Fibroblast of skin of abdomen (primary cell): ENCODE results near the gene FOXL2NB.

Experiments
- DNase-seq: peaks from one replicate; pipeline ENCODE4 v3.0.0-alpha.2; 2013

FOXL2NB gene

DNA sequence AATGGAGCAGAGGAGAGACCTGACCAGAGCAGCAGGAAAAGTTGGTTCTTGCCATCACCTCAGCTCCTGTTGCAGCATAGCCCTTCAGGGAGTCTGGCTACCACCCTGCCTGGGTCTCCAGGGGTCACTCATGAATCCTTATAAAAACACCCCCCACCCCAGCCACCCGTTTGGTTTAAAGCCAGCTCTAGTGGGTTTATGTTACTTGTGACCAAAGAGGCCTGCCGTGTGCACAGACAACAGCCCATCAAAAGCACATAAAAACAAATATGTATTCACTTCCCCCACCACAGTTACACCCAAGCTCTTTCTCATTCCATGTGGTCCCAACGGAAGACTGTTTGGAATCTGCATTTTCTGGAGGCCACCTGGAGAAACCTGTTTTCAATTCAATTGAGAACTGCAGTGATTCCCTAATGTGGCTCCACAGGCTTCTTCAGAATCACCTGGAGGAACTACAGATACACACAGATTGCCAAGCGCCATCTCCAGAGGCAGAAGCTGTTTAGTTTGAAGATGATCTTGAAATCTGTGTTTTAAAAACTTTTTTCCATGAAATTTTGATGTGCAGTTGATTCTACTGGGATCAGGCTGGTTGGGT, 13.8 kb upstream of the FOXL2NB start:
- no peak for DNase-seq

DNA sequence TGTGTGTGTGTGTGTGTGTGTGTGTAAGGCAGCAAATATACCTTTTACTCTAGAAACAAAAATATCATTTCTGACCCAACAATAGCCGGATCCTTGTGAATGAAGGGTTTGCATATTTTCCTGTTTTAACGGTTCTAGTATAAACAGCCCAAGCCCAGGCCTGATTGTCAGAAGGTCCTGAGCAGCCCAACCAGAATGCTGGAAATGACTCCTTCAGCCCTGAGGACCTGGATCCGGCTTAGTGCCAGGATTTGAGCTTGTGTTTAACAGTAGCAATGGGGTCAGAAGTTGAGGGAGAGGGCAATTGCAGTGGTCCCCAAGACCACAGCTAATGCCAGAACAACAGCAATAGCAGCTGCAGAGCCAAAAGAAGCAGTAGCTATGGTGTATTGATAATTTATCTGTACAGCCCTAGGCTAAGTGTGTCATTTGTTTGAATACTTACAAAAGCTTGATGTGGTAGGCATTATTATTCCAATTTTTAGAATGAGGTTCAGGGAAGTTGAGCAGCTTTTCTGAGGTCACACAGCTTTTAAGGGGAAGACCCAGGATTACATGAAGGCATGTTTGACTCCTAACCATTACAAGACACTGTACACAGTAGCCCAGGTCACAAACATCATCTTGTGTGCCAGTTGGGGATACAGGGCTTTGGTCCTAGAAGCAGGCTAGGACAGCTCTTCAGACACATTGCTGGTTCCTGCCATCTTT, 12.9 kb upstream of the FOXL2NB start:
- no peak for DNase-seq

DNA sequence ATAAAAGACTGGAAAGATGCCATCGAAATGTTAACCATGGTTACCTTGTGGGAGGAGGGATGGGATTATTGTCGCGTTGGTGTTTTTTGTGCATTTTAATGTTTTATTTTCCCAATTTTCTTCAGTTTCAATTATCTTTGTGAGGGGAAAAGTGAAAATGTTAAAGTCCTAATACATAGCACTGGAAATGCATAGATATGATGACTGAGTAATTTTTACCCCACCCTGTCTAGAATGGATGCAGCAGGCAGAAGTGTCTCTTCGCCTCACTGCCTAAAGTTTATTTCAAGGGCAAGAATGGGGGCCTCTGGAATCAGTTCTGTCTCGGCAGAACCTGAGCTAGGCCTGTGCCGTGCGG, 11.5 kb upstream of the FOXL2NB start:
- DNase-seq = no peak

DNA sequence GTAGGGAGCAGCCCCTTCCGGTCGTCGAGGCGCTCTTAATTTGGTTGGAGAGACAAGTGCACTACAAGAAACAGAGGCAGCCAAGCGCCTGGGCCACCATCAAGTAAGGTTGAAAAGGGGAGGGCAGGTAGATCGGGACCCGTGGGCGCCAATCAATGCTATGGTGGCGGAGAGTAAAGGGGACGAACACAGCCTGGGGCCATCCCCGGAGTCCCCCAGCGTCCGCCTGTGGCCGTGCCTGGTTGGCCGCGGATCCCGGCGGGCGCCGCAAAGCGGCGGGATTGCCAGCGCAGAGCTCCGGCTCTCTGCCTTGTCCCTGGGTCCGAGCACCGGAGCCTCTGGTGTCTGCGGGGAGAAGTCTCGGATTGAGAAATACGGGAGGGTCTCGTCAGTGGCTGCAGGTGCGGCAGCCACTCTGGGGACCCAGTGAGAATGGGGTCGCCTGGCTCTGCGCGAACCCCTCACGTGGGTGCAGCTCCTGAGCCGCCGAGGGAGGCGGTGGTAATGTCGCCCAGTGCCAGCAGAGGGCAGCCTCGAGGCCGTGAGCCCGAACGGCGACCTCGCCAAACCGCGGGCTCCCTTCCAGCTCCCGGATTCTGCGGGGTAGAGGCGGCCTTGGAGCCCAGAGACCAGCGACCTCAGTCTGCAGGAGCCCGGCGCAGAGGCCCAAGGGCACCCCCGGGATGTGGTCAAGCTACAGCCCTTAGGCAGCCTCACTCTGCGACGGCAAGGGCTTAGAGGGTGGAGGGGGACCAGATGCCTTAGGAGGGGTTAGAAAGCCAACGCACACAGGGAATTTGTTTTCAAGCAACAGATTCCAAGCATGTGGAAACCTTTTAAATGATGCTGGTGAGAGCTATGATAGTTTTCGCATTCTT, 10.9 kb upstream of the FOXL2NB start:
- DNase-seq = peak; percentile 47

DNA sequence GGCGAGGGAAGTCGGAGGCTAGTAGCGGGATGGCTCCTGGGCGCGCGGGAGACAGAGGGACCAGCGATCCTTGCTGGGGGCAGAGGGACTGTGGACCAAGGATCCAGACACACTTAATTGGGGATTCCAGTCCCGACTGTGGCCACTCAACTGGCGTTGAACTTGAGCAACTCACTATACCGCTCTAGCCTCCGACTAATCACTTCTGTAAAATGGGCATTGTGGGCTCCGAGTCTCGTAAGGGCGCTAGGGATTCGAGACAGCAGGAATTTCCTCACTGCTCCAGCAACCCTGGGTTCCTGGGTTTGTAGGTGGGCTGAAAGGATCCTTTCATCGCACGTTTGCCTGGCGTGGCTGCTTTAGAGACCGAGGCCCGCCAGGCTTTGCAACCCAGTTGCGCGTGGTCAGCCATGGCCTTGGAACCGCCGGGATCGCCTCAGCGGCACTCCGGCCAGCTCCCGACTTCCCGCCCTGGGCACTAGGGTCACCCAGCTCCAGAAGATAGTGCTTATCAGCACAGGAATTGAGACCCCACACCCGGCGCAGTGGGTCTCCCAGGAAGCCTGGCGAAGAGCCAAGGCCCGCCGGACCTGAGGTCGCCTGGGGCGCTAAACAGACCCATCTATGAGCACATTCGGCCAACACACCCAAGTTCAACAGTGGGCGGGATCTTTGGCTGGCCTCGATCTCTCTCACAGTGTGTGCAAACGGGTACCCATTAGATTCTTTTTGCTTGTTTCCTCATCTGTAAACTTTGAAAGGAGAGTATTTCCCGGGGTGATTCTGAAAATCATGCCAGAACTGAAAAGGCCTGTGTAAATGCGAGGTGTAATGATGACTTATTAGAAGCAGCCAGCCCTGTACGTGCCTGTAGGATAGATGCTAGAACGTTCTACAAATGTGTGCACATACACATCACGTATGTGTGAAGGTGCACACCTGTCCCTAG, 10.0 kb upstream of the FOXL2NB start:
- no peak for DNase-seq

DNA sequence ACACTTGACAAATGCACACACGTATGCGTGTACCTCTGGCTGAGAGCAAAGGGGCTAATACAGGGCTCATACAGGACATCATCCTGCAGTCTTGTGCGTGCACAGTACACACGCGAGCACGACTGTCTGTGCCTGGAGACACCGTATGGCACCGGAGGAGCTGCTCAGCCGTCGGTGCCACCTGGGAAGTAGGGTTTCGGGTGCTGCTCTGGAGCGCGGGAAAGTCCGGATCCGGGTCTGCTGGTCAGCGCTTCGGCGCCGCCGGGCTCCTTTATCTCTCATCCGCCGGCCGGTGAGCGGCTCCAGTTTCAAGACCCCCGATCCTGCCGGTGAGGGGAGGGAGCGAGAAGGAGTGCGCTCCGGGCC, 9.3 kb upstream of the FOXL2NB start:
- DNase-seq = no peak

DNA sequence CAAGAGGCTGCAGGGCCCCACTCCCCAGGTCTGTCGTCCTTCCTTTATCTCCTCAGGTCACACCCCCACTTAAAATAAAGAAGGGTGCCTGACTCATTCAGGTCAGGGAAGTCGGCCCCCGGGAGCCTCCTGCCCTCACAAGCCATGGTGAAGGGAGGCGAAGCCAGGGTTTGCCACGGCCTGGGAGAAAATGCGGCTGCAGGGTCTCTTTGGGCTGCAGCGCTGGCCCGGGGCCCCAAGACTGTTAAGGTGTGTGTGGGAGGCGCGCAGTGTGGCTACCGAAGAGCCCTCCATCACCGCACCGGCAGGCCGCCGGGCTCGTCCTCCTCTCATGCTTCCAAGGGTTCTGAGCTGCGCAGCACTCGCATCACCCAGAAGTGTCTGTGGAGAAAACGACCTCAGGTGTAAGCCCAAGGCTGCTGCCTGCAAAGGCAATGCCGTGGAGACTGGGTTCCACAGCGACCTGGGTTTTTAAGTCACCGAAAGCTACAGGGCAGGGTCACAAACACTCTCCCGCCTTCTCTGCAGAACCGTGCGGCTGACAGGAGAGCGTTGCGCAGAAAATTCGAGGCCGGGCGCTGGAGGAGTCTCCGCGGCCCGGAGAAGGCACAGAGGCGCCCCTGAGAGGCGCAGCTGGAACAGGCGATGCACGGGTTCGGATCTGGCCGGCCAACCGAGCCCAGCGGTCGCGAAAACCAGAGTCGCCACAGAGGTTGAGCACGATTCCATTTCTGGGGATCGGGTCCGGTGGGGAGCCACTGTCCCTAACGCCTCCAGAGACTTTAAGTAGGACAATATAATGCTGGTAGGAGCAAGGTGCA, 8.8 kb upstream of the FOXL2NB start:
- DNase-seq = no peak

DNA sequence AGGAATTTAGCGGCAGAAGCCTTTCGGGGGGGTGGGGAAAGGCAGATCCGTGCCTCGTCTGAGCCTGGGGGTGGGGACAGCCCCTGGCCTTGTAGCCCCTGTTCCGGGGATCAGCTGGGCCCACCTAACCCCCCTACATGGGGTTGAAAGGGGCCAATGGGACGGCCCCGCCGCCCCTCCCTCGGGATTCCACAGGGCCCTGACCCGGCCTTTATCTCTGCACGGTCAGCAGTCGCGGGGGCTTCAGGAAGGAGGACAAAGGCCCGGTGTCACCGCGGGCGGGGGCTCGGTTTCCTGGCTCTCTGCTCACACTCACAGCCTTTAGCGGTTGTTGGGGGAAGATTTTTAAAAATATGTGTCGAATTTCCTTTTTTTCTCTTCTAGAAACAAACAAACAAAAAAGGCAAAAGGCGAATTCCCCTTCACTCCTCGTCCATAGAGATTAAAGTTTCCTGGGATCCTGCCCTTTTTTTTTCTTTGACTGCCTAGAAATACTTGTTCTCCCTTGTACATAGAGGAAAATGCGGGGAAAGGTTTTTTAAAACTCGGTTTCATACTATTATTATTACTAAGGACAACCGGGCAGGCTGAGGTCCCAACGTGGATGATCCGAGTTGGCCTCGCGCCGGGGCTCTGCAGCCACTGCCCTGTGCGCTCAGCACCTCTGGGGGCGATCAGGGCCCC, 8.0 kb upstream of the FOXL2NB start:
- DNase-seq = no peak

DNA sequence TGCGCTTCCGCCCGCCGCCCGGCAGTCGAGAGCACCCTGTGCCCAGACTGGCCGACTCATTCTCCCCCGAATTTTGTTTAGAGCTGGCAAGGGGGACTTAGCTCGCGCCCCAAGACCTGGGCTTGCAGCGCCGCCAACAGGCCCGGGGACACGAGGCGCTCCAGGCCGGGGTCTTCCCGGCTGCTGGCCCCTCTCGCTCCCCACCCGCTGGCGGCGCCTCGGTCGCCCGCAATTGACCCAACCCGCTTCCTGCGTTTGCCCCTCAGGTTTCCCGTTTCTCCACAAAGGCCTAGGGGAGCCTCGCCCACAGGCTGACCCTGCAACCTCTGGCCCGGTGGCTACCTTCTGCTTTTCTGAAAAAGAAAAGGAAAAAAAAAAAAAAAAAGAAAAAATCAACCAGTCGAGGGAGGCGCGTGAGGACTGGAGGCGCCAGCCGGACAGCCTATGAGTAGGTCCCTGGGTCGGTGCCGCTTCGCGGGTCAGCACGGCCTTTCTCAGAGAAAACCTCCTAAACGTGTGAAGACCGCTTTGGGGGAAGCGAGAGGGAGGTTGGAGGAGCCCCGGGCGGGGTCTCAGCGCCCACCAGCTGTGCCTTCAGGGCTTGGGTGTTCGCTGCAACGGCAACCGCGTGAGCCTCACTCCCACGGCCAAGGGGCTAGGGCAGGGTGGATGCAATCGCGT, 7.3 kb upstream of the FOXL2NB start:
- no peak for DNase-seq

DNA sequence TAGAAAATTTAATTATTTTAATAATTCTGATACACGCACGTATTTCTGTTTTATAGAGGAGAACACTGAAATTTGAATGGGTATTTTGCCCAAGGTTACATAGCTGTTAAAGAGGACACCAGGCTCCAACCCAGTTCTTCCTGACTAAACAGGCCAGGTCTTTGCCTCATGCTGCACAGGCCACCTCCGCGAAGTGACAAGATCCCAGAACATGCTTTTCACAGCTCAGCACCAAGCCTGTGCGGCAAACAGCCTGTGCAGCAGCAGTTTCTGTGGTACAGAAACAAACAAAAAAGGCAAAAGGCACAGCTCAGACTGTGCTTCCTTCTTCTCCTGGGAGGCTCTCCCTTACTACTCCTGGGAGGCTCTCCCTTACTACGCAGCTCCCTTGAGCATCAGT, 6.6 kb upstream of the FOXL2NB start:
- no peak for DNase-seq

DNA sequence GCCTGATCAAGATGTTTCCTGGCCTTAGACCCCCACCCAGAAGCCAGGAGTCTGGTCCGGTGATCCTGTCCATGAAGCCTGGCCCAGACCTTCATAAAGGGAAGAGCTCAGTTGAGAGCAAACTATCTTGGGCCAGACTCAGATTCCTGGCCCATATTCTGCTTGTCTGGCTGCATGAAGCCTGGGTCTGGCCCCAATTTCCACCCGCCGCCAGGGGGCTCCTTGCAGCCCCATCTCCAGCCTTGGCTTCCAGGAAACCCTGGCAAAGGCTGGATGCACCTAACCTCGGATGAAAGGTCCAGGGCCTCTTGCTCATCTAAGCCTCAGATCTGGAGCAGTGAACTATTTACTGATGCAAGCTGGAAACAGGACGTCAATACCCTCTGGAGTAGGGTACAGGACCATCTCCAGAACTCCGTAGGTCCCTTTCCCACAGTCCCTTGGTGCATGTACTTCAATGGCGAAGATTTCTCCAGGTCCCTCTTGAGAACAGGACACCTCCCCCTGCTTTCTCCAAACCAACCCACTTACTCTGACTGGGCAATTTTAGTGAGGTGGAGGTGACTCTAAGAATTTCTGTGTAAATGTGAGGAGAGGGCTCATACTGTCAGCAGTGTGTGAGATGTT, 5.6 kb upstream of the FOXL2NB start:
- DNase-seq = no peak

DNA sequence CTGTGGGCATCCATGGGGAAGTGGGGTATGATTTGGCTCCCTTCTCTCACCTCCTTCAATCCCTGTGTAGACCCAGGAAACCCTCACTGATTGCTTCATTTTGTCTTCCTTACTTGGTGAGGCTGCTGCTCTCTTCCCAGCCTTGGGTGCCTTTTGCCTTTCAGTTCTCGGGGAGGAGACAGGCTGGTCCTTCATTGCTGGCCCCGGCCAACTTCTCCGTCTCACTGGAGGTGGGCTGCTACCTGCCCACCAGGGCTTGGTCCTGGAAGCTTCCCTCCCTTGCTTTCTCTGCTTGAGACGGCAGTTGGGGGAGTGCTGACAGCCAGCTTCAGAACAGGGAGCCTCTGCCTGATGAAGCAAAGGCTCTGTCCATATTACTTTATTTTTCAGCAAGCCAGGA, 4.7 kb upstream of the FOXL2NB start:
- DNase-seq = no peak

DNA sequence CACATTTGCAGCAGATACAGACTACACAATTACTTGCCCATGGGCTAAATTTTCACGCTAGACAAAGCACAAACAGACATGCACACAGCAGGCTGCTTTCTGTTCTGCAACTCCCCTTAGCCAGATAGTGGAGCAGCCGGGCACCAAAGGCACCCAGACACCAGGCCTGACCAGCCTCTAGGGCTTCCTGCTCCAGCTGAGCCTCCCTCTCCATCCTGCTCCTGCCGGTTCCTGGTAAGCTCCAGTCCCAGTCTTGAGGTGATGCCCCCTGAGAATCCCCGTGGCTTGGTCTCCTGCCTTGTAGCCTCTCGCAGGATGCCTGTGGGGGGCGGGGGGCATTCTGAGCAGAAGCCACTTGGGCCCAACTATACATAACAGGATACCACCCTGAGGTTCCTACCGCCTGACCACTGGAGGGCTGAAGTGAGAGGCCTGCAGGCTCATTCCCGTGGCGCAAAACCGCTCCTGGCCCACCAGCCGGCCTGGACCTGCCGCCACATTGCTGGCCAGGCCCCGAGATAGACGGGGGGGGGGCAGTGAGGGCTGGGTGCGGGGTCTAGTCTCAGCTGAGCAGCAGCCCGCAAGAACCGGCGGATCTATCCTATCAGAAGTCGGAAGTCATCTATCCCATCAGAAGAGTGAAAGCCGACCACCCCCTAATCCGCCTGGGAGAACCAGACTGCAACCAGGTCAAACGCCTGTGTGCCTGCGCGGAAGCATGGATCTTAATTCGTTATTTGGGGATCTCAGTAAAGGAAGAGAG, 4.0 kb upstream of the FOXL2NB start:
- DNase-seq = no peak

DNA sequence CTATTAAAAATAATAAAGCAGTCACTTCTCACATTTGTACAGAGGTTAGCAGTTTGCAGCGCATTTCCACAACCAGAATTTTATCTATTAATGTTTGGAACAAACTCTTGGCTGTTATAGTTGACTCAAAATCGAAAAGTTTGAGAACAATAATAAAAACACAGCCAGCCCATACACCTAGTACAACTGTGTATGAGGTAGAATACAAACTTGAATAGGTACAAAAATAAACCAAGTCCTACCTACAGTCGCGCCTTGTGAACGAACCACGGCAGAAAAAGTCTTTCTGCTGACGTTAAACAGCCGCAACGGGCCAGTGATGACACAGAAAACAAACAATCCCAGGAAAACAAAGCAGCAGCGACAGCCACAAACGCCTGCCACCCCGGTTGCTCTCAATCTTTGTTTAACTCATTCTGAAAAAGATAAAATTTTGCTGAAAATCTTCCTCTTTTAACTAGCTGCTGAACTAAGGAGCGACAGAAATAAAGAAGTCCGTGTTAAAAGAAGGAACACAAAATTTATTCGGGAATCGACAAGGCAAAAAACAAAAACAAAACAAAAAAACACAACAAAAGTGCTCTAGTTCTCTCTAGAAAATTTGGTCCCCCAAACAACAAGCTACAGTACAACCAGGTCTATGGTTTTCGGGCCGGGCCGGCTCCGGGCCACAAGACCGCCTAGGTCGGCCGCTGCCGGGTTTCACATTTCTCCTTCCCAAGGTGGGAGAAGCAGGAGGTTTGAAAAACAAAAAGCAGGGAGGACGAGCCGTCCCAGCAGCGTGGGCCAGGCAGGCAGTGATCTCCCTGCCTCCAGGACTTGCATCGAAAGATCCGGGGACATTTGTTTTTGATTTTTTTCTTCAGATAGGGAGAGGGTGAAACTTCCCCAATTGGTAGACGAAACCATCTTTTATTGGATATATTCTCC, 3.0 kb upstream of the FOXL2NB start:
- no peak for DNase-seq

DNA sequence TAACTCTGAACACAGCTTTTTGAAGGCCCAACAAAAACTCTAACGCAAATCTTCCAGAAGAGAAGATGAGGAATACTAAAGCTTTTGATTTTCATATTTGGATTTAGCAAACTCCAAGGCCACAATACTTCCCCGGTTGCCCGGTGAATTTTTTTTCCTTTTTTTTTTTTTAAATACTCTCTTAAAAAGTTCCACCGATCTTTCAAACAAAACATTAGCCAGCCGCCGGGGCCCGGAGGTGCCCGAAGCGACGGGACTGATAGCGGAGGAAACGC, 2.4 kb upstream of the FOXL2NB start:
- DNase-seq = no peak

DNA sequence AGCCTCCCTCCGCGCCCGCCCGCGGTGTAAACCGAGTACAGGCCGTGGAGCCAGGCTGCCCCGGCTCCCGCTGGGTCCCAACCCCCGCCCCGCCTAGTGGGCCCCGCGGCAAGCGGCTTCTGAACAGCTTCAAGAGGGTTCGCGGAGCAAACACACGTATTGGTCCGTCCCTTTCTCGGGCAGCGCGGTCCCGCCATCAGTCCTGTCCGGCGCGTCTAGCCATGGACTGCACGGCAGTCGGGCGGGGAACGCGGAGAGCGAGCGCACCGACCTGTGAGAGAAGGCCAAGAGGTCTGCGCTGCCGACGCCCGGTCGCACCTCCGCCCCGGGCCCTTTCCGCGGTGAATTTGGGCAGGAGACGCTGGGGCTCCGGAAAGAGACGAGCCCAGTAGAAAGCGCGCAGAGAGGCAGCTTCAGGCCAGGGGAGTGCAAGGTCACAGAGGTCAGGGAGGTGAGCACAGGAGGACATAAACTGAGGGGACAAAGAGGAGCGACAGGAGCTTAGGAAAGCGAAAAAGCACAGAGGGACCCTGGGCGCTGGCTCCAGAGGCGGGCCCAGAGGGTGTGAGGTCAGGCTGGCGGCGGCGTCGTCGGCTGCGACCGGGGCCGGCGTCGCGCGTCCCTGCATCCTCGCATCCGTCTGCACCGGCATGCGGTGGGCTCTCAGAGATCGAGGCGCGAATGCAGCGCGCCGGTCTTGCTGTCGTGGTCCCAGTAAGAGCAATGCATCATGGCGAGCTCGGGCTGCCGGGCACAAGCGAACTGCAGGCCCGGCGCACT, 1.9 kb upstream of the FOXL2NB start:
- DNase-seq = no peak
